Measurements from ENCODE around the gene CHPT1. TPM values are rescaled to one million over a fixed set of nuclear protein-coding genes. Genes with fewer than 3 reads are reported as not detected.

Gene CHPT1
- total and polyA plus RNA-seq, 2 experiments from 2014 or later: 22.2 to 23.0 TPM

DNA sequence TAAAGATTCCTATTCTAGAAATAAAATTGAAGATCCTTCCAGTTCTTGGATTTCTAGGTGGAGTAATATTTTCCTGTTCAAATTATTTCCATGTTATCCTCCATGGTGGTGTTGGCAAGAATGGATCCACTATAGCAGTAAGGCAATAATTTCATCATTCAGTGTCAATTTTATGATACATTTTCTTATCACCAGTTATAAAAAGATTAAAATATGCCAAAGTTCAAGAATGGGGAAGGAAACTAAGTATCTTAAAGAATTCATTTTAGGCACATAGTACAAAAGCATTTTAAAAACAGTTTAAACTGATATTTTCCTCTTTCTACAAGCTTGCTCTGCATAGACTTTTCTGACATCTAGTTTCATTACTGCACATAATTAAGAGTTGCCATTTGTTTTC, 22.7 kb downstream of the CHPT1 start (continued):
- no peak for TF ChIP-seq ZNF114 (CRISPR knock-in tag; IDR thresholded peaks at IDR 0.05)
- TF ChIP-seq, protein P1, sequence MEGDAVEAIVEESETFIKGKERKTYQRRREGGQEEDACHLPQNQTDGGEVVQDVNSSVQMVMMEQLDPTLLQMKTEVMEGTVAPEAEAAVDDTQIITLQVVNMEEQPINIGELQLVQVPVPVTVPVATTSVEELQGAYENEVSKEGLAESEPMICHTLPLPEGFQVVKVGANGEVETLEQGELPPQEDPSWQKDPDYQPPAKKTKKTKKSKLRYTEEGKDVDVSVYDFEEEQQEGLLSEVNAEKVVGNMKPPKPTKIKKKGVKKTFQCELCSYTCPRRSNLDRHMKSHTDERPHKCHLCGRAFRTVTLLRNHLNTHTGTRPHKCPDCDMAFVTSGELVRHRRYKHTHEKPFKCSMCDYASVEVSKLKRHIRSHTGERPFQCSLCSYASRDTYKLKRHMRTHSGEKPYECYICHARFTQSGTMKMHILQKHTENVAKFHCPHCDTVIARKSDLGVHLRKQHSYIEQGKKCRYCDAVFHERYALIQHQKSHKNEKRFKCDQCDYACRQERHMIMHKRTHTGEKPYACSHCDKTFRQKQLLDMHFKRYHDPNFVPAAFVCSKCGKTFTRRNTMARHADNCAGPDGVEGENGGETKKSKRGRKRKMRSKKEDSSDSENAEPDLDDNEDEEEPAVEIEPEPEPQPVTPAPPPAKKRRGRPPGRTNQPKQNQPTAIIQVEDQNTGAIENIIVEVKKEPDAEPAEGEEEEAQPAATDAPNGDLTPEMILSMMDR (conservative IDR thresholded peaks at IDR 0.05; ENCODE audit: low read depth in 2 of 2): no peak

DNA sequence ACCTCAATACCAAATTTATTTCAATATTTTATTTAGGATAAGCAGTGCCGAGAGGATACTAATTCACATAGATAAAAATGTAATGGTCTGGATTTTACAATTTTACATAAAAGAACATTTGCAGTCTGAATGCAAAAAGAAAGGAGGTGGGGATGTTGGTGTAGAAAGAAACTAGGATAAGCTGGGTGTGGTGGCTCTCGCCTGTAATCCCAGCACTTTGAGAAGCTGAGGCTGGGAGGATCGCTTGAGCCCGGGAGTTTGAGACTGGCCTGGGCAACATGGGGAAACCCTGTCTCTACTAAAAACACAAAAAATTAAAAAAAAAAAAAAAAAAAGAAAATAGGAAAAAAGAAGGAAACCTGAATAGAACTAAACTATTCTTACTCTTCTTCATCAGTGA, 25.0 kb downstream of the CHPT1 start:
- H2AFZ ChIP-seq: no peak overlapping the region
- Mint-ChIP-seq H3K4me1 (no peaks in the 10 kb centered on the region), H3K27me3 (ENCODE audit: insufficient read depth, low read depth, poor library complexity) (no peaks in the 10 kb centered on the region), H3K27ac (no peak overlapping the region), H3K4me3 (no peak overlapping the region), H3K36me3 (ENCODE audit: low read depth) (no peaks in the 10 kb centered on the region), H3K9me3 (no peaks in the 10 kb centered on the region)
- no peaks in the 10 kb centered on the region for H3K27me3 ChIP-seq (ENCODE audit: insufficient read depth)
- no peaks in the 10 kb centered on the region for H3K9me2 ChIP-seq (ENCODE audit: insufficient read depth)
- DNase-seq (ENCODE audit: low spot score) (no peak), ATAC-seq (no peak)
- no peak overlapping the region for H3K4me2 ChIP-seq
- no peaks in the 10 kb centered on the region for H3K4me1 ChIP-seq (ENCODE audit: insufficient read depth)
- no peaks in the 10 kb centered on the region for H4K20me1 ChIP-seq (replicated peaks; ENCODE audit: insufficient read depth)
- no peak overlapping the region for H3K4me3 ChIP-seq
- no peaks in the 10 kb centered on the region for H3F3A ChIP-seq (replicated peaks; ENCODE audit: low read depth)
- no peak overlapping the region for H3K27ac ChIP-seq (ENCODE audit: low read depth)
- H3K79me2 ChIP-seq (replicated peaks; ENCODE audit: insufficient read depth): no peaks in the 10 kb centered on the region
- no peaks in the 10 kb centered on the region; the same call in 1 of the 2 replicates for H3K36me3 ChIP-seq (ENCODE audit: insufficient read depth)
- TF ChIP-seq ZNF331 (CRISPR knock-in tag; IDR thresholded peaks at IDR 0.05; ENCODE audit: low read depth) (no peak), CREB1 (CRISPR knock-in tag; IDR thresholded peaks at IDR 0.05; ENCODE audit: low read depth) (no peak), NANOG (IDR thresholded peaks at IDR 0.05; ENCODE audit: borderline replicate concordance) (no peak), POLR2AphosphoS5 (IDR thresholded peaks at IDR 0.05; ENCODE audit: low read depth) (no peak), EZH2 (IDR thresholded peaks at IDR 0.05; ENCODE audit: low read depth, unreplicated experiment) (no peak), JUNB (IDR thresholded peaks at IDR 0.05; ENCODE audit: unreplicated experiment) (no peak)
- TF ChIP-seq, protein P2, sequence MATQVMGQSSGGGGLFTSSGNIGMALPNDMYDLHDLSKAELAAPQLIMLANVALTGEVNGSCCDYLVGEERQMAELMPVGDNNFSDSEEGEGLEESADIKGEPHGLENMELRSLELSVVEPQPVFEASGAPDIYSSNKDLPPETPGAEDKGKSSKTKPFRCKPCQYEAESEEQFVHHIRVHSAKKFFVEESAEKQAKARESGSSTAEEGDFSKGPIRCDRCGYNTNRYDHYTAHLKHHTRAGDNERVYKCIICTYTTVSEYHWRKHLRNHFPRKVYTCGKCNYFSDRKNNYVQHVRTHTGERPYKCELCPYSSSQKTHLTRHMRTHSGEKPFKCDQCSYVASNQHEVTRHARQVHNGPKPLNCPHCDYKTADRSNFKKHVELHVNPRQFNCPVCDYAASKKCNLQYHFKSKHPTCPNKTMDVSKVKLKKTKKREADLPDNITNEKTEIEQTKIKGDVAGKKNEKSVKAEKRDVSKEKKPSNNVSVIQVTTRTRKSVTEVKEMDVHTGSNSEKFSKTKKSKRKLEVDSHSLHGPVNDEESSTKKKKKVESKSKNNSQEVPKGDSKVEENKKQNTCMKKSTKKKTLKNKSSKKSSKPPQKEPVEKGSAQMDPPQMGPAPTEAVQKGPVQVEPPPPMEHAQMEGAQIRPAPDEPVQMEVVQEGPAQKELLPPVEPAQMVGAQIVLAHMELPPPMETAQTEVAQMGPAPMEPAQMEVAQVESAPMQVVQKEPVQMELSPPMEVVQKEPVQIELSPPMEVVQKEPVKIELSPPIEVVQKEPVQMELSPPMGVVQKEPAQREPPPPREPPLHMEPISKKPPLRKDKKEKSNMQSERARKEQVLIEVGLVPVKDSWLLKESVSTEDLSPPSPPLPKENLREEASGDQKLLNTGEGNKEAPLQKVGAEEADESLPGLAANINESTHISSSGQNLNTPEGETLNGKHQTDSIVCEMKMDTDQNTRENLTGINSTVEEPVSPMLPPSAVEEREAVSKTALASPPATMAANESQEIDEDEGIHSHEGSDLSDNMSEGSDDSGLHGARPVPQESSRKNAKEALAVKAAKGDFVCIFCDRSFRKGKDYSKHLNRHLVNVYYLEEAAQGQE (IDR thresholded peaks at IDR 0.05; ENCODE audit: unreplicated experiment): no peak
- TF ChIP-seq, protein P1 (conservative IDR thresholded peaks at IDR 0.05; ENCODE audit: low read depth in 2 of 2): no peak
- TF ChIP-seq, protein P3, sequence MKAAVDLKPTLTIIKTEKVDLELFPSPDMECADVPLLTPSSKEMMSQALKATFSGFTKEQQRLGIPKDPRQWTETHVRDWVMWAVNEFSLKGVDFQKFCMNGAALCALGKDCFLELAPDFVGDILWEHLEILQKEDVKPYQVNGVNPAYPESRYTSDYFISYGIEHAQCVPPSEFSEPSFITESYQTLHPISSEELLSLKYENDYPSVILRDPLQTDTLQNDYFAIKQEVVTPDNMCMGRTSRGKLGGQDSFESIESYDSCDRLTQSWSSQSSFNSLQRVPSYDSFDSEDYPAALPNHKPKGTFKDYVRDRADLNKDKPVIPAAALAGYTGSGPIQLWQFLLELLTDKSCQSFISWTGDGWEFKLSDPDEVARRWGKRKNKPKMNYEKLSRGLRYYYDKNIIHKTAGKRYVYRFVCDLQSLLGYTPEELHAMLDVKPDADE (IDR thresholded peaks at IDR 0.05): no peak
- TF ChIP-seq, protein P4, sequence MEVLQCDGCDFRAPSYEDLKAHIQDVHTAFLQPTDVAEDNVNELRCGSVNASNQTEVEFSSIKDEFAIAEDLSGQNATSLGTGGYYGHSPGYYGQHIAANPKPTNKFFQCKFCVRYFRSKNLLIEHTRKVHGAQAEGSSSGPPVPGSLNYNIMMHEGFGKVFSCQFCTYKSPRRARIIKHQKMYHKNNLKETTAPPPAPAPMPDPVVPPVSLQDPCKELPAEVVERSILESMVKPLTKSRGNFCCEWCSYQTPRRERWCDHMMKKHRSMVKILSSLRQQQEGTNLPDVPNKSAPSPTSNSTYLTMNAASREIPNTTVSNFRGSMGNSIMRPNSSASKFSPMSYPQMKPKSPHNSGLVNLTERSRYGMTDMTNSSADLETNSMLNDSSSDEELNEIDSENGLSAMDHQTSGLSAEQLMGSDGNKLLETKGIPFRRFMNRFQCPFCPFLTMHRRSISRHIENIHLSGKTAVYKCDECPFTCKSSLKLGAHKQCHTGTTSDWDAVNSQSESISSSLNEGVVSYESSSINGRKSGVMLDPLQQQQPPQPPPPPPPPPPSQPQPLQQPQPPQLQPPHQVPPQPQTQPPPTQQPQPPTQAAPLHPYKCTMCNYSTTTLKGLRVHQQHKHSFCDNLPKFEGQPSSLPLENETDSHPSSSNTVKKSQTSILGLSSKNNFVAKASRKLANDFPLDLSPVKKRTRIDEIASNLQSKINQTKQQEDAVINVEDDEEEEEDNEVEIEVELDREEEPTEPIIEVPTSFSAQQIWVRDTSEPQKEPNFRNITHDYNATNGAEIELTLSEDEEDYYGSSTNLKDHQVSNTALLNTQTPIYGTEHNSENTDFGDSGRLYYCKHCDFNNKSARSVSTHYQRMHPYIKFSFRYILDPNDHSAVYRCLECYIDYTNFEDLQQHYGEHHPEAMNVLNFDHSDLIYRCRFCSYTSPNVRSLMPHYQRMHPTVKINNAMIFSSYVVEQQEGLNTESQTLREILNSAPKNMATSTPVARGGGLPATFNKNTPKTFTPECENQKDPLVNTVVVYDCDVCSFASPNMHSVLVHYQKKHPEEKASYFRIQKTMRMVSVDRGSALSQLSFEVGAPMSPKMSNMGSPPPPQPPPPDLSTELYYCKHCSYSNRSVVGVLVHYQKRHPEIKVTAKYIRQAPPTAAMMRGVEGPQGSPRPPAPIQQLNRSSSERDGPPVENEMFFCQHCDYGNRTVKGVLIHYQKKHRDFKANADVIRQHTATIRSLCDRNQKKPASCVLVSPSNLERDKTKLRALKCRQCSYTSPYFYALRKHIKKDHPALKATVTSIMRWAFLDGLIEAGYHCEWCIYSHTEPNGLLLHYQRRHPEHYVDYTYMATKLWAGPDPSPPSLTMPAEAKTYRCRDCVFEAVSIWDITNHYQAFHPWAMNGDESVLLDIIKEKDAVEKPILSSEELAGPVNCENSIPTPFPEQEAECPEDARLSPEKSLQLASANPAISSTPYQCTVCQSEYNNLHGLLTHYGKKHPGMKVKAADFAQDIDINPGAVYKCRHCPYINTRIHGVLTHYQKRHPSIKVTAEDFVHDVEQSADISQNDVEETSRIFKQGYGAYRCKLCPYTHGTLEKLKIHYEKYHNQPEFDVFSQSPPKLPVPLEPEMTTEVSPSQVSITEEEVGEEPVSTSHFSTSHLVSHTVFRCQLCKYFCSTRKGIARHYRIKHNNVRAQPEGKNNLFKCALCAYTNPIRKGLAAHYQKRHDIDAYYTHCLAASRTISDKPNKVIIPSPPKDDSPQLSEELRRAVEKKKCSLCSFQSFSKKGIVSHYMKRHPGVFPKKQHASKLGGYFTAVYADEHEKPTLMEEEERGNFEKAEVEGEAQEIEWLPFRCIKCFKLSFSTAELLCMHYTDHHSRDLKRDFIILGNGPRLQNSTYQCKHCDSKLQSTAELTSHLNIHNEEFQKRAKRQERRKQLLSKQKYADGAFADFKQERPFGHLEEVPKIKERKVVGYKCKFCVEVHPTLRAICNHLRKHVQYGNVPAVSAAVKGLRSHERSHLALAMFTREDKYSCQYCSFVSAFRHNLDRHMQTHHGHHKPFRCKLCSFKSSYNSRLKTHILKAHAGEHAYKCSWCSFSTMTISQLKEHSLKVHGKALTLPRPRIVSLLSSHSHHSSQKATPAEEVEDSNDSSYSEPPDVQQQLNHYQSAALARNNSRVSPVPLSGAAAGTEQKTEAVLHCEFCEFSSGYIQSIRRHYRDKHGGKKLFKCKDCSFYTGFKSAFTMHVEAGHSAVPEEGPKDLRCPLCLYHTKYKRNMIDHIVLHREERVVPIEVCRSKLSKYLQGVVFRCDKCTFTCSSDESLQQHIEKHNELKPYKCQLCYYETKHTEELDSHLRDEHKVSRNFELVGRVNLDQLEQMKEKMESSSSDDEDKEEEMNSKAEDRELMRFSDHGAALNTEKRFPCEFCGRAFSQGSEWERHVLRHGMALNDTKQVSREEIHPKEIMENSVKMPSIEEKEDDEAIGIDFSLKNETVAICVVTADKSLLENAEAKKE (CRISPR knock-in tag; IDR thresholded peaks at IDR 0.05): no peak
